HepG2 (cell line): ENCODE measurements around the gene RPL37A. TPM values are rescaled to one million over a fixed set of nuclear protein-coding genes. Genes with fewer than 3 reads are reported as not detected.
A peak's percentile ranks its signal among the peaks of the same experiment; 100 is the strongest.

Experiments
- ATAC-seq: fragments of 200-7000 bp; cut with Tn5 transposase; 3 replicates; pipeline ENCODE4 v1.9.1; 2020; ENCODE audit warnings: mild to moderate bottlenecking, moderate library complexity
- BruUV-seq: library from RNA; stranded (reverse); fragments of 400-500 nt; replicated peaks from 2 replicates; lab custom pipeline; 2021; lab: Mats Ljungman, UMichigan
- CTCF ChIA-PET: fragments of 300-600 bp; formaldehyde crosslinking; extraction: SDS; loops from one replicate; lab custom pipeline; 2021; ENCODE audit warnings: low total read pairs, inconsistent platforms, low intra/inter-chr PET ratio; lab: Yijun Ruan, JAX
- POLR2A ChIA-PET: fragments of 350-600 bp; sonication (Branson Sonifier 250); formaldehyde crosslinking; loops from one replicate; lab custom pipeline; 2020; ENCODE audit warnings: antibody characterized with exemption, inconsistent platforms; lab: Yijun Ruan, JAX
- DNase-seq: peaks from one replicate; pipeline ENCODE4 v3.0.0-alpha.2; 2015; ENCODE audit warnings: low spot score
- FAIRE-seq: peaks from 3 replicates; lab custom pipeline; 2011; peaks lifted over from hg19 to GRCh38; lab: Jason Lieb, UNC
- H2AFZ ChIP-seq: one replicate; pipeline ENCODE4 v1.6.1; 2011; ENCODE audit warnings: low read length, inconsistent platforms
- H3K27ac ChIP-seq: fragments of 300-600 bp; 3 replicates; pipeline ENCODE4 v1.8.0; 2011; ENCODE audit warnings: mixed run types, mild to moderate bottlenecking, mixed read lengths, low read length, inconsistent platforms; ENCODE audit not compliant: insufficient read depth; ENCODE audit errors: extremely low read length
- H3K27me3 ChIP-seq, 2 experiments: fragments of 200-600 bp in 1 of 2; 2 replicates in 1 of 2; 3 replicates in 1 of 2; pipeline versions ENCODE4 v1.6.0 to v1.8.0; 2011; ENCODE audit warnings: low read length in 2 of 2, mild to moderate bottlenecking in 2 of 2, moderate library complexity in 2 of 2, inconsistent platforms in 1 of 2; ENCODE audit not compliant: insufficient read depth in 2 of 2, control insufficient read depth in 1 of 2
- H3K36me3 ChIP-seq, 2 experiments: fragments of 200-600 bp in 1 of 2; replicated peaks in 1 of 2; 2 replicates in 1 of 2; 3 replicates in 1 of 2; pipeline versions ENCODE4 v1.5.1 to v1.8.0; 2011; ENCODE audit warnings: low read length in 2 of 2, inconsistent platforms in 1 of 2; ENCODE audit not compliant: insufficient read depth in 2 of 2, control insufficient read depth in 1 of 2
- H3K4me1 ChIP-seq: 2 replicates; pipeline ENCODE4 v1.5.1; 2012; ENCODE audit warnings: low read length, inconsistent platforms; ENCODE audit not compliant: insufficient read depth
- H3K4me2 ChIP-seq: 2 replicates; pipeline ENCODE4 v1.6.0; 2011; ENCODE audit warnings: low read depth, low read length, inconsistent platforms
- H3K4me3 ChIP-seq, 3 experiments: fragments of 200-600 bp in 1 of 3; sonication (generic), shearing (Covaris generic) in 1 of 3; replicated peaks in 1 of 3; 2 replicates each; pipeline ENCODE4 v1.5.1; 2011 to 2016; ENCODE audit warnings: low read length in 3 of 3, inconsistent platforms in 2 of 3, low read depth in 2 of 3, mild to moderate bottlenecking in 2 of 3, control low read depth in 1 of 3, mixed read lengths in 1 of 3; ENCODE audit not compliant: insufficient read depth in 1 of 3
- H3K79me2 ChIP-seq: one replicate; pipeline ENCODE4 v1.6.1; 2011; ENCODE audit warnings: low read length, inconsistent platforms; ENCODE audit not compliant: insufficient read depth
- H3K9ac ChIP-seq: 2 replicates; pipeline ENCODE4 v1.6.0; 2011; ENCODE audit warnings: mild to moderate bottlenecking, low read depth, low read length, inconsistent platforms; ENCODE audit not compliant: insufficient read depth
- H3K9me3 ChIP-seq: 2 replicates; pipeline ENCODE4 v1.5.1; 2012; ENCODE audit warnings: mild to moderate bottlenecking, low read length
- H4K20me1 ChIP-seq: 2 replicates; pipeline ENCODE4 v1.6.0; 2011; ENCODE audit warnings: inconsistent platforms, mild to moderate bottlenecking, low read length, moderate library complexity; ENCODE audit not compliant: insufficient read depth
- ATF7 ChIP-seq, 2 experiments: fragments of 450-650 bp in 1 of 2; sonication (generic) in 1 of 2; formaldehyde crosslinking in 1 of 2; IDR thresholded peaks; 2 replicates each; pipeline versions ENCODE4 v1.4.0 to v1.6.1; 2016 to 2020; ENCODE audit warnings: antibody characterized with exemption in 1 of 2, mild to moderate bottlenecking in 1 of 2, missing genetic modification reagents in 1 of 2
- CREB1 ChIP-seq, 2 experiments: fragments of 450-650 bp in 1 of 2; IDR thresholded peaks; 2 replicates each; pipeline ENCODE4 v1.6.1; 2016 to 2017; ENCODE audit warnings: control low read depth in 1 of 2, mild to moderate bottlenecking in 1 of 2, missing compliant biosample characterization in 1 of 2, missing genetic modification characterization in 1 of 2
- NR1H2 ChIP-seq: sonication (generic); formaldehyde crosslinking; IDR thresholded peaks from 2 replicates; pipeline ENCODE4 v1.8.1; 2022; ENCODE audit warnings: low read depth, missing genetic modification reagents, borderline replicate concordance
- RFXANK ChIP-seq: IDR thresholded peaks from 2 replicates; pipeline ENCODE4 v1.6.1; 2016
- WGBS: methylation state at CpG from one replicate; pipeline ENCODE4 v1.1.6; 2017; ENCODE audit warnings: low lambda C conversion rate; 5-methylcytosine and 5-hydroxymethylcytosine counted together
- in situ Hi-C: cut with HindIII; loops from 2 replicates; pipeline ENCODE4 v1.10.0; 2017; ENCODE audit warnings: low pct_unique_long_range_greater_than_20kb; ENCODE audit not compliant: extremely low pct_ligation_motif_present
- intact Hi-C: fragments of 100-400 bp; cut with micrococcal nuclease; formaldehyde crosslinking; loops from one replicate; pipeline ENCODE4 v1.10.0; 2022; ENCODE audit not compliant: unreplicated experiment
- polyA plus RNA-seq, 8 experiments: library from polyadenylated mRNA; depleted of rRNA in 3 of 8; stranded (reverse) in 7 of 8; unstranded in 1 of 8; fragments of >200 nt; fragmentation: Illumina TruSeq in 4 of 8; extraction: Trizol in 4 of 8; gene quantifications; 2 replicates each; pipeline versions ENCODE4 v1.2.1 to v1.2.3, GENCODE V29; 2011 to 2016; ENCODE audit warnings: low read depth in 4 of 8, missing spikeins in 1 of 8, mixed read lengths in 1 of 8; ENCODE audit not compliant: insufficient read depth in 1 of 8
- total RNA-seq, 5 experiments: library from RNA; depleted of rRNA; stranded (reverse); fragments of >200 nt; fragmentation: Illumina TruSeq; extraction: Trizol; gene quantifications; 2 replicates each; pipeline ENCODE4 v1.2.3, GENCODE V29; 2016; ENCODE audit warnings: low read depth in 1 of 5

RPL37A gene
- total and polyA plus RNA-seq, 2 of the 13 experiments (the other 11 are each of a cell fraction or from before 2014, with no cell fraction given), result 6,902 to 7,910 TPM

- no peak overlapping the region for H3K4me2 ChIP-seq
- WGBS, result 40% methylated on average over 5 of the region's 5 CpGs
- no peaks in the 10 kb centered on the region for H3K27me3 ChIP-seq
- H3K4me3 ChIP-seq, result no peak overlapping the region
- FAIRE-seq, result no peak
- ATAC-seq, result peak; percentile 24; the same call in 2 of the 3 replicates
- no peak for TF ChIP-seq RFXANK (CRISPR knock-in tag)
- no peaks in the 10 kb centered on the region for H3K9me3 ChIP-seq
- peaks cover 0 to 6% of the 10 kb centered on the region in 2 experiments; a peak in 1 of 5 replicates for H3K36me3 ChIP-seq
- H3K79me2 ChIP-seq, result no peaks in the 10 kb centered on the region
- DNase-seq, result no peak
- H3K27ac ChIP-seq, result no peak overlapping the region
- intact Hi-C loops, result no loop called here
- CTCF ChIA-PET, result no interaction called here
- BruUV-seq, result no TSS peak
- H4K20me1 ChIP-seq, result no peaks in the 10 kb centered on the region
- in situ Hi-C loops, result no loop called here
- no peak overlapping the region for H3K9ac ChIP-seq
- H2AFZ ChIP-seq, result no peak overlapping the region
- POLR2A ChIA-PET, result interaction anchor here (0.9 to 2.6 kb wide), 2 partner anchors 13 to 19 kb away, joined by 3 to 21 read pairs; partner anchors contain the start of gene RPL37A
- H3K4me1 ChIP-seq, result no peaks in the 10 kb centered on the region; the same call in 1 of the 2 replicates
Observed at GRCh38 chr2:216485745-216486144, 12.9 kb upstream of the RPL37A start.

- BruUV-seq, result no TSS peak
- no peak overlapping the region for H2AFZ ChIP-seq
- no peaks in the 10 kb centered on the region for H3K9me3 ChIP-seq
- H3K79me2 ChIP-seq, result no peaks in the 10 kb centered on the region
- intact Hi-C loops, result no loop called here
- H3K4me2 ChIP-seq, result no peak overlapping the region
- DNase-seq, result no peak
- in situ Hi-C loops, result no loop called here
- no peak overlapping the region for H3K27ac ChIP-seq
- peaks cover 5% of the 10 kb centered on the region for H3K4me1 ChIP-seq
- 86% methylated on average over 7 of the region's 7 CpGs for WGBS
- 0 out of 5 replicates have a peak, but pooled peaks cover 0 to 5% of the 10 kb centered on the region in 2 experiments for H3K36me3 ChIP-seq
- H3K27me3 ChIP-seq, result no peaks in the 10 kb centered on the region
- H3K4me3 ChIP-seq, result no peak overlapping the region
- no peak overlapping the region for H3K9ac ChIP-seq
- FAIRE-seq, result no peak
- CTCF ChIA-PET, result no interaction called here
- no peak for ATAC-seq
- peak; percentile 49; the same call in 1 of the 2 replicates for TF ChIP-seq CREB1 (IDR thresholded peaks at IDR 0.05)
- no peak for TF ChIP-seq CREB1 (CRISPR knock-in tag; IDR thresholded peaks at IDR 0.05)
- peak; percentile 44; the same call in 1 of the 2 replicates for TF ChIP-seq ATF7 (IDR thresholded peaks at IDR 0.05)
- TF ChIP-seq ATF7 (CRISPR knock-in tag; IDR thresholded peaks at IDR 0.05), result no peak
- no peak for TF ChIP-seq NR1H2 (CRISPR knock-in tag)
- no peaks in the 10 kb centered on the region for H4K20me1 ChIP-seq
- POLR2A ChIA-PET, result interaction anchor here (0.9 to 2.6 kb wide), 2 partner anchors 12 to 18 kb away, joined by 3 to 21 read pairs; partner anchors contain the start of gene RPL37A
Observed at GRCh38 chr2:216486271-216486670, 12.4 kb upstream of the RPL37A start.
